DOHH2 (cell line): ENCODE measurements around the gene CNTN4.

Source experiments
- H3F3A ChIP-seq: fragments of 200-600 bp; sonication (generic), shearing (Covaris generic); 2 replicates; pipeline ENCODE4 v1.6.0; 2016; ENCODE audit warnings: antibody characterized with exemption, mild to moderate bottlenecking; ENCODE audit not compliant: control insufficient read depth, insufficient read depth
- H3K27ac ChIP-seq: fragments of 200-600 bp; sonication (generic); 2 replicates; pipeline ENCODE4 v1.5.1; 2014; ENCODE audit warnings: low read depth, mild to moderate bottlenecking, low read length, moderate library complexity
- H3K27me3 ChIP-seq: fragments of 200-600 bp; sonication (generic); 2 replicates; pipeline ENCODE4 v1.6.1; 2014; ENCODE audit warnings: mild to moderate bottlenecking, low read length, mixed read lengths; ENCODE audit not compliant: control insufficient read depth
- H3K36me3 ChIP-seq: fragments of 200-600 bp; sonication (generic); 2 replicates; pipeline ENCODE4 v1.6.1; 2014; ENCODE audit warnings: mild to moderate bottlenecking, low read length, moderate library complexity, mixed read lengths; ENCODE audit not compliant: control insufficient read depth
- H3K4me1 ChIP-seq: fragments of 200-600 bp; sonication (generic); 2 replicates; pipeline ENCODE4 v1.6.1; 2014; ENCODE audit warnings: mild to moderate bottlenecking, low read length, mixed read lengths; ENCODE audit not compliant: control insufficient read depth
- H3K4me2 ChIP-seq: fragments of 200-600 bp; sonication (generic); 2 replicates; pipeline ENCODE4 v1.6.0; 2014; ENCODE audit warnings: mild to moderate bottlenecking, low read length, moderate library complexity
- H3K4me3 ChIP-seq: fragments of 200-600 bp; sonication (generic); 2 replicates; pipeline ENCODE4 v1.5.1; 2014; ENCODE audit warnings: mild to moderate bottlenecking, low read length, mixed read lengths
- H3K79me2 ChIP-seq: fragments of 200-600 bp; sonication (generic); 2 replicates; pipeline ENCODE4 v1.6.1; 2014; ENCODE audit warnings: mild to moderate bottlenecking, low read length, mixed read lengths; ENCODE audit not compliant: control insufficient read depth
- H3K9me2 ChIP-seq: fragments of 200-600 bp; sonication (generic); replicated peaks from 2 replicates; pipeline ENCODE4 v1.6.1; 2014; ENCODE audit warnings: mild to moderate bottlenecking, low read length, mixed read lengths; ENCODE audit not compliant: control insufficient read depth
- H3K9me3 ChIP-seq: fragments of 200-600 bp; sonication (generic); 2 replicates; pipeline ENCODE4 v1.6.1; 2014; ENCODE audit warnings: antibody characterized with exemption, low read length, mixed read lengths; ENCODE audit not compliant: control insufficient read depth, insufficient read depth
- H4K20me1 ChIP-seq: fragments of 200-600 bp; sonication (generic); 2 replicates; pipeline ENCODE4 v1.6.0; 2014; ENCODE audit warnings: low read depth, mild to moderate bottlenecking, antibody characterized with exemption, low read length, moderate library complexity; ENCODE audit not compliant: control insufficient read depth, insufficient read depth
- CTCF ChIP-seq: fragments of 200-600 bp; sonication (generic); IDR thresholded peaks from one replicate; pipeline ENCODE4 v1.5.1; 2014; ENCODE audit warnings: antibody characterized with exemption, mild to moderate bottlenecking, low read depth, low read length; ENCODE audit not compliant: poor library complexity, severe bottlenecking
- EZH2phosphoT487 ChIP-seq: fragments of 200-600 bp; sonication (generic); IDR thresholded peaks from 2 replicates; pipeline ENCODE4 v1.6.1; 2017; ENCODE audit warnings: borderline replicate concordance, mild to moderate bottlenecking, antibody characterized with exemption, low read length, moderate library complexity, mixed read lengths

Gene CNTN4

GRCh38 chr3:2790266-2790815, 691.7 kb downstream of the CNTN4 start:
- no peaks in the 10 kb centered on the region for H3K4me1 ChIP-seq
- no peaks in the 10 kb centered on the region for H3K27me3 ChIP-seq
- no peaks in the 10 kb centered on the region for H3F3A ChIP-seq
- H3K9me2 ChIP-seq: no peaks in the 10 kb centered on the region
- H3K4me3 ChIP-seq: no peak overlapping the region
- H3K4me2 ChIP-seq: no peak overlapping the region
- TF ChIP-seq CTCF (no peak), EZH2phosphoT487 (no peak)
- no peak overlapping the region for H3K27ac ChIP-seq
- no peaks in the 10 kb centered on the region for H3K79me2 ChIP-seq
- no peaks in the 10 kb centered on the region for H4K20me1 ChIP-seq
- H3K9me3 ChIP-seq: no peaks in the 10 kb centered on the region
- no peaks in the 10 kb centered on the region for H3K36me3 ChIP-seq

DNA sequence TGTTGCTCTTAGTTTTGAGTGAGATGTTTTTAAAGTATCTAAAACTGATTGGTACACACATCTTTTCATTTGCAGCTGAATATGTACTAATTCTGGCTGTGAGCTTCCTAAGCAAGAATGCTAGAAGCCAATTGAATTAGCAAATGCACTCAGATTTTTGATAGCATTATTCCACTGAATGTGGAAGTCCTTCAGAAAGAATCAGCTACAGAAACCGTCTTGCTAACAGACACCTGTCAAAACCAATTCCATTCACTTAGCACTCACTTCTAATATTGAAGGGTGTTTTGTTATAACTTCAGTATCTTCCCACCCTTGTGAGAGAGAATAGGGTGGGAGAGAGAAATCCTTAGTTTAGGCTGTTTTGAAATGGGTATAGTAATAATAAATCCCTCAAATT, 693.8 kb downstream of the CNTN4 start:
- Histone ChIP-seq H3K36me3 (no peaks in the 10 kb centered on the region), H3F3A (no peaks in the 10 kb centered on the region), H3K27me3 (no peaks in the 10 kb centered on the region), H3K79me2 (no peaks in the 10 kb centered on the region), H3K9me2 (no peaks in the 10 kb centered on the region), H3K4me1 (no peaks in the 10 kb centered on the region), H3K9me3 (no peaks in the 10 kb centered on the region), H3K4me2 (no peak overlapping the region), H4K20me1 (no peaks in the 10 kb centered on the region), H3K27ac (no peak overlapping the region), H3K4me3 (no peak overlapping the region)
- no peak for TF ChIP-seq CTCF
- TF ChIP-seq EZH2phosphoT487: no peak

GRCh38 chr3:2793987-2794386, 695.3 kb downstream of the CNTN4 start:
- Histone ChIP-seq H3K4me3 (no peak overlapping the region), H3K27ac (no peak overlapping the region), H3K79me2 (no peaks in the 10 kb centered on the region), H3K9me3 (no peaks in the 10 kb centered on the region), H4K20me1 (no peaks in the 10 kb centered on the region), H3K27me3 (no peaks in the 10 kb centered on the region), H3K4me2 (no peak overlapping the region), H3F3A (no peaks in the 10 kb centered on the region), H3K9me2 (no peaks in the 10 kb centered on the region), H3K4me1 (no peaks in the 10 kb centered on the region), H3K36me3 (no peaks in the 10 kb centered on the region)
- no peak for TF ChIP-seq EZH2phosphoT487

GRCh38 chr3:2802429-2802828, 703.8 kb downstream of the CNTN4 start:
- H3K4me1 ChIP-seq: no peaks in the 10 kb centered on the region
- H3K4me3 ChIP-seq: no peak overlapping the region
- H3K9me2 ChIP-seq: no peaks in the 10 kb centered on the region
- H3K36me3 ChIP-seq: no peaks in the 10 kb centered on the region
- H4K20me1 ChIP-seq: no peaks in the 10 kb centered on the region
- no peak for TF ChIP-seq EZH2phosphoT487
- no peak for TF ChIP-seq CTCF
- no peaks in the 10 kb centered on the region for H3K79me2 ChIP-seq
- no peaks in the 10 kb centered on the region for H3F3A ChIP-seq
- no peak overlapping the region for H3K4me2 ChIP-seq
- H3K27me3 ChIP-seq: no peaks in the 10 kb centered on the region
- H3K9me3 ChIP-seq: no peaks in the 10 kb centered on the region
- H3K27ac ChIP-seq: no peak overlapping the region
